GM03348 (cell line): ENCODE data around the gene ADPRH.

ENCODE experiments used
- DNase-seq: peaks from one replicate; pipeline ENCODE4 v3.0.0; 2012; ENCODE audit warnings: low spot score

Gene ADPRH

DNA sequence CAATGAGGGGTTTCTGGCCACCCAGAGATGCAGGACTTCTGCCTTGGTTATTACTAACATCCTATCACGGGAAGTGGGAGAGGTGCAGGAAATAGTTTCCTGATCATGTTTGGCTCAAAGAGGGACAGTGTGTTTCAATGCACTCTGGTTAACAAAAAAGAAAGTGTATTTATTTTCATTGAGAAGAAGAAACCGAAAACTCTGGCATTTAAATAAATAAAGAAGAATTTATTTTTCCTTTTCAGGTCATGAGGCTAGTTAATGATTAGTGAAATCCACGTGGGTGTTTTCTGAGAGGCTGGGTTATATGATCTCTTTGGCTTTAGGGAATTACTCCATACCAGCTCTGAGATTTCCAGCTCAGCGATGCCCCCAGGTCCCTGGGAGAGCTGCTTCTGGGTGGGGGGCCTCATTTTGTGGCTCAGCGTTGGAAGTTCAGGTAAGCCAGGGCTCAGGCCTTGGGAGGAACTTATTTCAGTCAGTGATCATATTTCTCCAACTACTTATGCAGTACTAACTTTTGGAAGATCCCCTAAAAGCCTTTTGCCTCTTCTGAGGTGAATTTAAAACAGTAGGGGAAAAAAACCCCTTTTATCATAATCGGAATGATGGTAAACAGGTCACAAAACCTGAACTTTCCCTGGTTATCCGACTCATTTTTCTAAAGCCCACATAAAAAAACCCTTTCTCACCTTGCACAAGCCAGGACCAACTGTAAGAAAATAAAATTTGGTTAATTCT is 18.4 kb downstream of the ADPRH start, which contains the start of gene PLA1A:
Gene PLA1A, plus strand, starts transcription at position 338 of the 741 bp plus-strand sequence. Its CDS starts 29 bp downstream, at position 367.
- DNase-seq: no peak

DNA sequence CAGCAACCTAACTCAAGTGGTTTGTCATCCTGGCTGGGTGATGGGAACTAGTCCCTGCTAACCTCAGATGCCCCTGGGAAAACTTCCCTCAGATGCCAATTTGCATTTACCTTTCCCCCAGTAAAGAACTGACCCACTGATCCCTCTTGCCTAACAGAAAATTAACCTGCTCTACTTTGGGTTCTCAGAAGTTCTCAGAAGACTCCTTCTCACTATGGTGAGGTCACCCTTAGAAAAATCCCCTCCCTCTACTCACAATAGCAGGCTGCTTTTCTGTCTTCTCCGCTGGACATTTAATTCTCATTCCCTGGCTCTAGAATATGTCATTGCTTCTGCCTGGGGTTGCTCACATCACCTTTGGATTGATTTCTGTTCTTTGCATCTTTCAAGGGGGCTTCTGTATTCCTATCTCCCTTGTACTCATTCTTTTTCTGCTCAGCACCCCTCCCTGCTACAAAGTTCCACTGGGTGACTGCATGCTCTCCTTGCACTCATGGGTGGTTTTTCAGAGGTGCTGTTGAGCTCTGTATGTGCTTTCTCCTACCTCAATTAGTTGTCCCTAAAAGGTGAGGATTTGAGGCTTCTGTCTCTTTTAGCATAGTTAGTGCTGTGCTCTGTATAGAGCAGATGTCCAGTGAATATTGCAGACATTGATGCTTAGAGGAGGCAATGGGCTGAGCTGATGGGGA is 19.3 kb downstream of the ADPRH start:
- DNase-seq: no peak

DNA sequence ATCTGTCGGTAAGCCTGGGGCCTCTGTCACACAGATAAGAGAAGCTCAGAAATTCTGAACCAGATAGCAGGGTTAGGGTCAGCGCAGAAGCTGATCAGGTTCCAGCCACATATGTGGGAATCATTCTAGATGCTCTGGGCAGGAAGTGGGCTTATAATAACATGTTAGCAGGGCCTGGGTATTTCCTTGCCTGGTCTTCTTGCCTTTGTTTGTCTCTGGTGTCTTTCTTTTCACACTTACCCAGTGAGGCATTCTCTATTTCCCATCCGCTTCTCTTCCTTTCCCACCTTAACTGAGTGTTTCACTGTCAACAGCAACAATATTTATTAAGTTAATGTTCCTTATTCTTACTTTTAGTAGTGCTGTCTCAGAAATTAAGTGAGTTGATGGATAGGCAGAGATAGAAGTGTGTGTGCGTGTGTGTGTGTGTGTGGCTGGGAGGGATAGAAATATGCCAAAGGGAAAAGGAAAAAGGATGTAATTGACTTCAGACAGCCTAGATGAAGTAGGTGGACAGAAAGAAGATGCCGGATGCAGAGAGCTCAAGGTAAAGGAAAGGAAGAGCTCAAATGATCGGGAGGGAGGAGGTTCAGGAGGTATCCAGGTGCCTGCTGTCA is 20.4 kb downstream of the ADPRH start:
- no peak for DNase-seq

DNA sequence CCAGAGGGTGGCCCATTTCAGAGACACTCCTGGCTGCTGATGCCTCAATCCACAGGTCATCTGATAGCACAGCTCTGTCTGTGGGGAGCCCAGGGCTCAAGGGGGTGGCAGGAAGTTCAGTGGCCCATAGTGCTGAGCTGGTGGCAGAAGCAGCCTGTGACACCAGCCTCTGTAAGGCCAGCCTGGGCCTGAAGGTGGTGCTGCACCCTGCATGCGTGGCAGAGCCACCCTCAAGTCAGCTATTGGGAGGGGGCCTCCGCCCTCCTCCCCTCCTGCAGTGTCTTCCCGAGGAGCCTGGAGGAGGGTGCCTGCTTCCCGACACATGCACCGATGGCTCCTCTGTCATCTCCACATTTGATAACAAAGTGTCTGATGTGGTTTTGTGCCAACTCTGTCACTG is 21.4 kb downstream of the ADPRH start:
- DNase-seq: peak; percentile 27

DNA sequence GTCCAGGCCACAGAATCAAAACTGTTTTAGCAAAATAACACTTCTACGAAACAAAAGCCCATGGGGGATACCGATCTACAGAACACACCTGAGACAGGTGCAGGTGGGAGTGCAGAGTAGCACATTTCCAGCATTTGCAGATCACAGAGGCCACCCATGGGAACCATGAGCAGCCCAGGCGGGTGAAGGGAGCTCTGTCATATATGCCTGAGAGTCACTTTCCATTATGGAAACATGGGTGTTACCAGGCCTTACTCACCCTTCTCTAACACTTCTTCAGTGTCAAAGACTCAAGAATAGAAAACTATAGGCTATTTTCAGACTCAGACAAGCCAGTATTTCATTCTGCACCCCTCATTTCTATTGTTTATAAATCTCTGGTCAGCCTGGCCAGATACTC is 21.9 kb downstream of the ADPRH start:
- no peak for DNase-seq

DNA sequence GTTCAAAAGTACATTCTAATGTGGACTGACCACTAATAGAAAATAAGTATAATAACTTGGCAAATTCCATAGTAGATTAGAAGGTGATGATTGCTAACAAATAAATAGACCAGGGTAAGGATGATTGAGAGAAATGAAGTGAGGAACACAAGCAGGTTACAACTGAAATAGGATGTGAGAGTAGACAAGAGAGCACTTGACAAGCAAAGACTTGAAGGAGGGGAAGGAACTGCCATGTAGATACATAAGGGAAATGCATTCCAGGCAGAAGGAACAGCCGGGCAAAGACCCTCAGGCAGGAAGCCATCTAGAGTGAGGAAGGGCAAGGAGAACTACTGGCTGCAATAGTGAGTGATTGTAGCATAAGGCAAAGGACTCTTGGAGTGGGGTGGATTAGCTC is 23.4 kb downstream of the ADPRH start:
- no peak for DNase-seq

DNA sequence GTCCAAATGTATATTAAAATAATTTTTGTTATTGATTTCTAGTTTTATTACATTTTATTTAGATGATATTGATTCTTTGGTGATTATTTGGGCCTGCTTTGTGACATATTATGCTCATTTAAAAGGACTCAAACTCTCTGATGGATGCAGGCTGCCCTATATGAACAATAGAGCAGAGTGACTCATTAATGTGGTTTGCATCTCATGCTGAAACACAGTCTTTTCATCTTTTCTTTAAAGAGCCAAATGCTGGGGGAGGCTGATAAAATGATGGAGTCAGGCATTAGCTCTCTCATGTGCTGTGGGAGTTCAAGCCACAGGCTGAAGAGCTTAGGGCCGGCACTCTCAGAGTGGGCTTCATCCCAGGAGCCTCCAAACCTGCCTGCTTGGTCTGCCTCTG is 25.6 kb downstream of the ADPRH start:
- peak; percentile 59 for DNase-seq

DNA sequence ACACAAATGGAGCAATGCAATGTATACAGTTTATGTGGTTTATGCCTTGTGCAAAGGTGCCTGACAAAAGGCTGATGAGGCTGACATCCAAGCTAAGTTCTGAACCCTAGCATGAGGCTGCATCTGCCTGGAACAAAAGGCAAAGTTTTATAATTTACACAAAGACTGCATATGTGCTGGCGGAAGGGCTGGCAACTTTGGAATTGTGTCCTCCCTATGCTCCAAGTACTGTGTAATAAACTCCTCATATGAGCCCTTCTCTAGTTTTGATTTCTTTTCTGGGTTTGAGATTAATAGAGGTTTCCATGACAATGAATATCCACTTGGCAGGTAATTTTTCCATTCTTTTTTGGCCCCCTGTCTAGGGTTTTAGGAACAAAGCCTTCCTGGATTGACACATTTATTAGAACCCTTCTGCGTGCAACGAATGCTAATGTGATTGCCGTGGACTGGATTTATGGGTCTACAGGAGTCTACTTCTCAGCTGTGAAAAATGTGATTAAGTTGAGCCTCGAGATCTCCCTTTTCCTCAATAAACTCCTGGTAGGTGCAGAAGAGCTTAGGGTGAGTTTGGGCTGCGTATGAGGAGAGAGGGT is 29.2 kb downstream of the ADPRH start:
- DNase-seq: no peak

DNA sequence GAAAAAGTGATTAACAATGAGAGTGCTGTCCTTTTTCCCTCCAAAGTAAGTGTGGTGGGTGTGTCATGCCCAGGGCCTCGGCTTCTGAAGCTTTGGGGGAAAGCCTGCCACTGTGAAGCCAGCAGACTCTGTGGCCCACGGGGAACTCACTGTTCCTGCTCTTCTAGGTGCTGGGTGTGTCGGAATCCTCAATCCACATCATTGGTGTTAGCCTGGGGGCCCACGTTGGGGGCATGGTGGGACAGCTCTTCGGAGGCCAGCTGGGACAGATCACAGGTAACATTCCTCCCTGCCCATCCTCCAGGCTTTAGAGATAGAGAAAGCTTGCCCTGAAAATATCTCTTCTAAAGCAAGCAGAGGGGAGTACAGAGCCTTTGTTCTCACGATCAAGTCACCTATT is 30.0 kb downstream of the ADPRH start:
- DNase-seq: no peak

DNA sequence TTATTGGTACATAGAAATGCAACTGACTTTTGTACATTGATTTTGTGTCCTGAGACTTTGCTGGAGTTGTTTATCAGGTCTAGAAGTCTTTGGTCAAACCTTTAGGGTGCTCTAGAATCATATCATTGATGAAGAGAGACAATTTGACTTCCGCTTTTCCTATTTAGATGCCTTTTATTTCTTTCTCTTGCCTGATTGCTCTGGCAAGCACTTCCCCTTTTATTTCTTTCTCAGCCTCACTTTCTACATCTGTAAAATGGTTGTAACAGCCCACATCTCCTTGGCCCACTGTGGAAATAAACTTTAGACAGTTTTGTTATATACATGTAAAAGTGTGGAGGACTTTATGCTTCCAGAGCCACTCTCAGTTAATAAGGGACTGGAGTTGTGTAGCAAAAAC is 32.4 kb downstream of the ADPRH start:
- no peak for DNase-seq

DNA sequence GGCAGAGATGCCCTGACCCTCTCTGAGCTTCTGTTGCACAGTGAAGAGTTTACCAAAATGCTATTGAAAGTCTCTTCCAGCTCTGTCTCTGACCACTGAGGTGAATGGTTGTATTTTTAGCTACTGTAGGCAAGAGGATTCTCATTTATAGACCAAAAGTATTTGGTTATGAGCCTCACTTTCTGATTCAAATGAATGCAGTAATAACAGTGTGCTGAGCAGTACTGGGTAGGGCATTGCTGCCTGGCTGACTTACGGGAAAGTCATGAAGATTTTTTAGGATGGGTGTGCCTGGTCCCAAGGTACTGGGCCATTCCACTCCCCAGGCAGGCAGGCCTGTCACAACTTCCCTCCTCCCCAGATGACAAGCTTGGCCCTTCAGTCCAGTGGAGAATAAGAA is 33.9 kb downstream of the ADPRH start:
- no peak for DNase-seq

DNA sequence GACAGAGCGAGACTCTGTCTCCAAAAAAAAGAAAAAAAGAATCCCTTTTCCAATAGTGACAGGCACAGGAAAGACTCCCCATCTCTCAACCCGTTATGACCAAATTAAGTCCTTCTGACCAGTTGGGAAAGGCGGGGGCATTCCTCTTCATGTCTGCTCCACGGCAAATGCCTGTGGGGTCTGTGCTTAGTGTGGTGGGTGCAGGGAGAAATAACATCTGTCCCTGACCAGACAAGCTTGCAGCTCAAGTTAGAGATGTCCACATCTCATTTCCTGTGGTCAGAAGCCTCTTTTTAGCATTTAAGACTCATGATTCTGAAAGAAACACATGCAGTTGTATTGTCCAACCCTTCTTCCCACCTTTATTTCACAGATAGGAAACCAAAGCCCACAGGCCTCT is 34.6 kb downstream of the ADPRH start:
- DNase-seq: no peak

DNA sequence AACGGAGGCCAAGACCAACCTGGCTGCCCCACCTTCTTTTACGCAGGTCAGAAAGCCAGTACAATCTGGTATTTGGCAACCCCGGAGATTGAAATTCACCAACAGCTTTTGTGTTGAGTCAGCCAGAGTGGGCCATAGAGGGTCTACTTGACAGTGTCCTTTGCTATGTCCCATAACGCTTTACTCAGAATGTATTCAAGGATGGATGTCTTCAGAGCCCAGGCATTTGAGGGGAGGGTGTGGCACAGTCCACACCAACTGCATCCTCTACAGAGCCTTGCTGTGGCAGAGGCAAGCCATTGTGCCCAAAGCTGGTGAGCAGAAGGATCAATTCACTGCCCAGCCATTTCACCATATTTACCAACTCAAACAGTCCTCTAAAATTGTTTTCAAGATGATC is 36.8 kb downstream of the ADPRH start:
- DNase-seq: no peak

DNA sequence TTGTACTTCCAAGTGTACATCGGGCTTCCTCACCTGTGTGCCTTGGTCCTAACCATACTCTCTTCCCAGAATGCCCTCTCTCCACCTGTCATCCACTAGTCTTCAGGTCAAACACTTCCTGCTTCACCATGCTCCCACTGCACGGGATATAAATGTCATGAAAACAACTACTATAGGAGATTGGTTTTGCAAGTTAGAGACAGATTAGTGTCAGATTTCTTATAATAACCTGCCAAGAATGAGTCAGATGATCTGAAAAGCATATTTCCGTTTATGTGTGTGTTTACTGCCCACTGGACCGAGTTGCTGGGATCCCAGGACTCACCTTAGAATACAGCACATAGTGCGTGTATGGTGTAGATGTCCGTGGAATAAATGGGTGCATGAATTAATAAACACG is 39.8 kb downstream of the ADPRH start:
- DNase-seq: no peak

DNA sequence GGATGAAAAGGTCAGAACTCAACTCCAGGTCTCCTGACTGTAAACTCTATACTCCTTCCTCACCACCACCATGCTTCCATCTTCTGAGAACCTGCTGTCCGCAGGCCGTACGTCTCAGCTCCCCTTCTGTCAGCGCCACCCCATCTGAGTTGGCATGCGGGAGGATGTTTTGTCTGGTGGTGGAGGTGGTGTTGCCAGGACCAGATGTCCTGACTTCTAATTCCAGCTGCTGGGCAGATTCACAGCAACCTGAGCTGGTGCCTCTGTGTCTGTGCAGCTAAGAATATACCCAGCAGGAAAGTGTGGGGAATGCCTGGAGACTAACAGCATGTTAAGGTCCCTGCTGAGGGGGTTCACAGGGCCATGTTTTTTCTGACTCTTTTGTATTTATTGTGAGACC is 41.6 kb downstream of the ADPRH start:
- no peak for DNase-seq

DNA sequence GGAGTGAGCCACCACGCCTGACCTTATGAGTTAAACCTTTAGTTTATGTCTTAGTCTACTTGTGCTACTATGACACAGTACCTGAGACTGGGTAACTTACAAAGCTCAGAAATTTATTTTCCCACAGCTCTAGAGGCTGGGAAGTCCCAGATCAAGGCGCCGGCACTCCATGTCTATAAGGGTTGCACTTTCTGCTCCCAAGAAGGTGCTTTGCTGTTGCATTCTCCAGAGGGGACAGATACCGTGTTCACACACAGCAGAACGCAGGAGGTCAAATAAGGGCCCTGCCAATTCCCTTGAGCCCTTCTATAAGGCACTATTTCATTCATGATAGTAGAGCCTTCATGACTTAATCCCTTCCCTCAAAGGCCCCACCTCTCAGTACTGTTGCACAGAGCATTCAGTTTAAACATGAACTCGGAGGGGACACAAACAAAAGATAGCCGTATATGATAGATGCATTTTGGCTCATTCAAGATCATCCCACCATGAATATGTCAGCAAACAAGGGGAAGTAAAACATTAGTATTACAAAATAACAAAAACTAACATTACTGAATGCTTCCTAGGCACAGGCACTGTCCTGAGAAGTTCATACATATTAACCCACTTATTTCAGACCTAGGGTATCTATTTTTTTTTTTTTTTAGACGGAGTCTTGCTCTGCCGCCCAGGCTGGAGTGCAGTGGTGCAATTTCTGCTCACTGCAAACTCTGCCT is 44.9 kb downstream of the ADPRH start:
- no peak for DNase-seq

DNA sequence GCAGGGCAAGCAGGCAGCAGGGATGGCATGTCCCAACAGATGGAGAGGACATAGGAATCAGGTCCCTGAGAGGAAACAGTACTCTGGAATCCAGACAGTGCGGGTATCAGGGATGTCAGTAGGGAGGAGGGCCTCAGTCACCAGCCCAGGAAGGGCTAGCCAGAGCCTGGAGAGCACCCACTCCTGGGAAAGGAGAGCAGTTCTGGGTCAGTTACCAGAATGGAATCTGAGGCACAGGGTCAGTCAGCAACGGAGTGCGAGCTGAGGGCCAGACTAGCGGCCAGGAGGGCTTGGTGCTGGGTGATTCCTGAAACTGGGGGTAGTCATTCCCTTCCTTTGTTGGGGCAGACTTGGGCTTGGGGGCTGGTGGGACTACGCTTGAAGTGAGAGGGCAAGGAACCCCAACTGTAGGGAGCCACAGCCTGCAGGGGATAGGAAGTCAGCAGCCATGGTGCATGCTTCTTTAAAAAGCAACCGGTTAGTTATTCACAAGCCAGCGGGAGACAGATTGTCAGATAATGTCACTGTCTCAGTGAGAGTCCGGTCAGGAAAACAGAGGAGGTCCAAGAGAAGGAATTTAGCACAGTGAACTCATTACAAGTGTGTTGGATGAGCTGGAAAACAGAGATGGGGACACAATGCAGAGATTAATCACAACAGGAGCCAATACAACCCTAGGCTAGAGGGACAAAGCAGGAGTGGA is 46.3 kb downstream of the ADPRH start:
- no peak for DNase-seq

DNA sequence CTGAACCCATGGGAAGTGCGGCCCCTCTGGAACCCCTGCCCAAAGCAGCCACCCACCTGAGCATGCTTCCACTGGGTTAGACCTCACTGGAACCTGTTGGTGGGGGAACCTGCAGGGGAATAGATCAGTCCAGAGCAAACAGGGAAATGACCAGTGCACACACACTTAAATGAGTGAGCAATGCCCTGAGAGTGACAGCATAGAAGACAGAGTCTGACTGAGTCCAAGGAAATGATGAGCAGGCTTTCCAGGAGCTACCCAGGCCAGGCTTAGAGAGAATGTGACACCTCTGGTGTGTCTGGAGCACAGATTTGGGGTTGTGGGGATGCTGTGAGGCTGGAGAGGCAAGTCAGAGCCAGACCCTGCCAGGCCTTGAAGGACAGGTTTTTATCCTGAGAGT is 46.9 kb downstream of the ADPRH start:
- DNase-seq: no peak

DNA sequence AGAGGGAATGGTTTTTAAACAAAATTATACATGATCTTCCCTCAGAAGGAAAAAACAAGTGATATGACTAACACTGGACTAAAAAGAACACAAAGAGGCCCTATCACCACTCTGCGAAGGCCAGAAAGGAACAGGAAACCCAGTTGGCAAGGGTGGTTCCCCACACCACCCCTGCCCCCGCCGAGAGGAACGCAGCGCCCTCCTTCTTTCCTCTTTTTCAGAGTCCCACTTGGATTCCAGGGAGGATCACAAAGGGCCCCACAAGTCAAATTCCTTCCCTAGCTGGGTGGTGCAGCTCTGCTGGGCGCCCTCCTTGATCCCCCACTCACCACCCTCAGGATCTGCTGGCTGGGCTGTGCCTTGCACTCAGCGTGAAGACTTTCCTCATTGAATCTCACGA is 48.2 kb downstream of the ADPRH start:
- no peak for DNase-seq

DNA sequence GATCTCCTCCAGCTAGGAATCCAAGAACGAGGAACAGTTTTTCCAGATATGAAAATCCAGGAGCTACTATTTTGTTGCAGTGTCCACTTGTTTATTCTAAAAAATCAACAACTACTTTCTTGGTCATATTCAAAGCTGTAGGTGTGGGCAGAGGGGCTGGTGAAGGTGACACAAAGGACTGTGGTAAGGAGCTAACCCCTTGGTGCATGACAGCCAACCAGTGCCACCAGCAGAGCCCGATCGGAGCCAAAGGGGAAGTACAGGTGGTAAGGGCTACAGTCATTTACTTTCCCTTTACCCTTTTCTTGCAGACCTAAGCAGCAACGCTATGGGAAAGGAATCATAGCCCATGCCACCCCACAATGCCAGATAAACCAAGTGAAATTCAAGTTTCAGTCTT is 49.1 kb downstream of the ADPRH start:
- no peak for DNase-seq

DNA sequence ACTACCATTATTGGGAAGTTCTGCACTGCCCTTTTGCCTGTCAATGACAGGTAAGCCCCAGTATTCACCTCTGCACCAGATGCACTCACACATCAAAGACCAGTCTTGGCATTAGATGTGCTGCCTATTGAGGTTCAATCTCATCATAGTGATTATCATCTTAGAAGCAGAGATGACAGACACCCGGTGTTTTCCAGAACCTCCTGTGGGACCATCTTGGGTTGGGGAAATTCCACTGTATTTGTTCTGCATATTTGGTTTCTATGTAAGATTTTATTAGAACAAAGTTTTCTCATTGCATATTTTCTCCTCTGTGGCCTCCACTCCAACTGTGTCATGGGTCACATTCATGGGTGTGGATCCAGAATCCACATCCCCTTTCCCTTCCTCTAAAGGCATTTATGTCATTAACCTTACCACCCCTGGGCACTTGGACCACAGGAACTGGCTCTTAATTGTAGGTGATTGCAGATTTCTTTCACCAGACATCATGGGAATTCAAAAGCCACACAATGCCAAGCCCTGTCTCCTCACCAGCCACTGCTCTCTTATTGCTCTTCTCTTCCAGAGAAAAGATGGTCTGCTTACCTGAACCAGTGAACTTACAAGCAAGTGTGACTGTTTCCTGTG is 49.6 kb downstream of the ADPRH start:
- peak; percentile 44 for DNase-seq
